Activated CD4-positive, alpha-beta T cell treated with anti-CD3 and anti-CD28 coated beads, Interleukin-2, amount 10 ng/mL, durations not matched to agents 24 days and 14 days (primary cell): ENCODE data around the gene SBK3. TPM values are rescaled to one million over a fixed set of nuclear protein-coding genes. Genes with fewer than 3 reads are reported as not detected.
"Not testable (repeated sequence)": the region's sequence is repeated elsewhere in the genome, so short reads cannot be mapped to it uniquely, and the experiment has no call there.

ENCODE experiments used
- DNase-seq: peaks from one replicate; pipeline ENCODE4 v3.0.0; 2022
- H3K27ac Mint-ChIP-seq: one replicate; pipeline ENCODE4 v1.8.0; 2022; ENCODE audit warnings: mild to moderate bottlenecking, mixed read lengths
- H3K27me3 Mint-ChIP-seq: one replicate; pipeline ENCODE4 v1.8.0; 2022; ENCODE audit warnings: mixed read lengths
- H3K36me3 Mint-ChIP-seq: one replicate; pipeline ENCODE4 v1.8.0; 2022; ENCODE audit warnings: low read depth, mild to moderate bottlenecking, mixed read lengths
- H3K4me1 Mint-ChIP-seq: one replicate; pipeline ENCODE4 v1.8.0; 2021; ENCODE audit warnings: mixed read lengths
- H3K4me3 Mint-ChIP-seq: one replicate; pipeline ENCODE4 v1.8.0; 2022; ENCODE audit warnings: mild to moderate bottlenecking, moderate library complexity, mixed read lengths
- H3K9me3 Mint-ChIP-seq: one replicate; pipeline ENCODE4 v1.8.0; 2021; ENCODE audit warnings: mixed read lengths
- intact Hi-C: fragments of 100-400 bp; cut with micrococcal nuclease; formaldehyde crosslinking; loops from one replicate; pipeline ENCODE4 v1.15.1; 2023
- total RNA-seq: library from RNA; stranded (reverse); gene quantifications from 2 replicates; pipeline ENCODE4 v1.2.3, GENCODE V29; 2022

The SBK3 gene
- total RNA-seq, 1 donor from 2014 or later = not detected

DNA sequence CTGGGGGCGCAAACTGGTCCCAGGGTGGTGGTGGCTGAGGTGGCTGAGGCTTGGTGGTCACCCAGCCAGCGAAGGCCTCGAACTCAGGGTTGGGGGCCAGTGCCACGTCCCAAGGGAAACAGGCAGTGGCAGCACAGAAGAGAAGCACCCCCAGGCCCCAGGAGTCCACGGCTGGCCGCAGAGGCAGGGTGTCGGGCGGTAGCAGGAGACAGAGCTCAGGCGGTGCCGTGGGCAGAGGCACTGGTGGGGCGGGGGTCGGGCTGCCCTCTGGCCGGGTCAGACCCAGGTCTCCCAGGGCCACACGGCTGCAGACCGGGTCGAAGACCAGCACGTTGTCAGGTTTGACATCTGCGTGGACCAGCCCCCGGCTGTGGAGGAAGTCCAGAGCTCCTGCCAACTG, 4.3 kb downstream of the SBK3 start:
- peaks cover 11% of the 10 kb centered on the region for H3K9me3 Mint-ChIP-seq
- no peak overlapping the region for H3K27ac Mint-ChIP-seq
- no peaks in the 10 kb centered on the region for H3K27me3 Mint-ChIP-seq
- no peaks in the 10 kb centered on the region for H3K36me3 Mint-ChIP-seq
- intact Hi-C loops = no loop called here
- no peak overlapping the region for H3K4me3 Mint-ChIP-seq
- no peaks in the 10 kb centered on the region for H3K4me1 Mint-ChIP-seq
- no peak for DNase-seq

DNA sequence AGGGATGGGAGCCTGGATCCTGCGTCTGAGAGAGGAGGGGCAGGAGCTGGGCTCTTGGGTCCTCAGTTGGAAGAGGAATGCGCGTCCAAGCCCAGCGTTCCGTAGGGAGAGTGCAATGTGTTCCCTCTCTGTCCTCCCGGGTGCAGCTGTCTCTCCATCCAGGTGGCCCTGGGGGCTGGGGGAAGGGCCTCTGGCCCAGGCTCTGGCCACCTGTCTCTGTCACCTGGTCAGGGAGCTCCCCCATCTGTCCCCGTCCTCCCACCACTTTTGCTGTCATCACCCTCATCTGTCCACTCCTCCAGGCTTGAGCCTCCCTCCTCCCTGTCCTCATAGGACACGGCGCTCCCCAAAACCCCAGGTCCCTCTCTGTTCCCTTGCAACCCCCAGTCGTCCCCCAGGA, 4.7 kb downstream of the SBK3 start:
- intact Hi-C loops = no loop called here
- no peaks in the 10 kb centered on the region for H3K27me3 Mint-ChIP-seq

DNA sequence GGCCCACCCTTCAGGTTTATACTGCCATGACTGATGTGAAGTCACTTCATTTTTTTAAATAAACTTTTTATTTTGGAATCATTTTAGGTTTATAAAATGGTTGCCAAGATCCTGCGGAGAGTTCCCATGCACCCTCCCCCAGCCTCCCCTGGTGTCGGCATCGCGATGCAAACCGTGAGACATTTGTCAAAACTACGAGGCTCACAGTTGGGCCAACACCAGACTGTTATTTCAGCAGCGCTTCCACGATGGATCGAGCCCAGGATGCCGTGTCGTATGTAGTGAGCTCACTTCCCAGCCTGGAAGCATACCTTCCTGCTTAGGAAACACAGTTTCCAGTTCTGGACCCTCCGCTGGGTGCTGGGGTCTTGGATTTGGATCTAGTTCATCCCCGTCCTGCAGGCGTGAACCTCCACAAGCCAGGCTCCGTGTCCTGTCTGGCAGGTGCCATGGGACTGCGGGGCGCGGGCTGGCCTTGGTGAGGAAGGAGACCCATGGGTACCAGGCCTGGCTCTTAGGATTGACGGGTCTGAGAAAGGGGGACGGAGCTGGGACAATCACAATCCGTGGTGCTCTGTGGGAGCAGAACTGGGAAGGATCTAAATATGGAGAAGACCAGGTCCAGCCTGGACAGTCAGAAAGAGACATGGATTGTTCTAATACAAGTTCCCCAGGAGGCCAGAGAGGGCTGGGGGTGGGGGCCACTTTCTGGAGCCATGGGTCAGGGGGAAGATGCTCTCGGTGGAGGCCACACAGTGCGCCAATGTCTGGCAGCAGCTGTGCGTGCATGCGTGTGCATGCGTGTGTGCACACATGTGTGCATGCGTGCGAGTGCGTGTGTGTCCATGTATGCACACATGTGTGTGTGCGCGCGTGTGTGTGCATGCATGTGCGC, 6.0 kb downstream of the SBK3 start:
- intact Hi-C loops = no loop called here
- peak overlapping the region; percentile 63 for H3K27ac Mint-ChIP-seq
- H3K36me3 Mint-ChIP-seq = no peaks in the 10 kb centered on the region
- no peak for DNase-seq
- H3K9me3 Mint-ChIP-seq = peaks cover 11% of the 10 kb centered on the region
- H3K4me3 Mint-ChIP-seq = no peak overlapping the region
- no peaks in the 10 kb centered on the region for H3K27me3 Mint-ChIP-seq
- H3K4me1 Mint-ChIP-seq = no peaks in the 10 kb centered on the region

More for the DNA sequence above, 4.7 kb downstream of the SBK3 start:
- Mint-ChIP-seq H3K27ac (no peak overlapping the region), H3K9me3 (peaks cover 11% of the 10 kb centered on the region), H3K4me1 (no peaks in the 10 kb centered on the region), H3K36me3 (no peaks in the 10 kb centered on the region), H3K4me3 (no peak overlapping the region)
- DNase-seq = no peak

DNA sequence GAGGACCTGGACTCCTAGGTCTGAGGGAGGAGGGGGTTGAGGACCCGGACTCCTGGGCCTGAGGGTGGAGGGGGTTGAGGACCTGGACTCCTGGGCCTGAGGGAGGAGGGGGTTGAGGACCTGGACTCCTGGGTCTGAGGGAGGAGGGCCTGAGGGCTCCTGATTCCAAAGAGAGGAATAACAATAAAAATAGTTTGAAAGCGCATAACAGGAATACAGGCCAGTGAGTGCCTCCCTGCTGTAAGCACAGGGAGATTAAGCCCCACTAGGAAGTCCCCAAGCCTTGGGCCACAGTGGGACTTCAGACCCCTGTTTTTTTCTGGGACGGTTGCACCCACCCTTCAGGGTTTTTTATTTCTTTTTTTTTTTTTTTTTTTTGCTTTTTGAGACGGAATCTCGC, 7.2 kb downstream of the SBK3 start:
- H3K27me3 Mint-ChIP-seq = no peaks in the 10 kb centered on the region

DNA sequence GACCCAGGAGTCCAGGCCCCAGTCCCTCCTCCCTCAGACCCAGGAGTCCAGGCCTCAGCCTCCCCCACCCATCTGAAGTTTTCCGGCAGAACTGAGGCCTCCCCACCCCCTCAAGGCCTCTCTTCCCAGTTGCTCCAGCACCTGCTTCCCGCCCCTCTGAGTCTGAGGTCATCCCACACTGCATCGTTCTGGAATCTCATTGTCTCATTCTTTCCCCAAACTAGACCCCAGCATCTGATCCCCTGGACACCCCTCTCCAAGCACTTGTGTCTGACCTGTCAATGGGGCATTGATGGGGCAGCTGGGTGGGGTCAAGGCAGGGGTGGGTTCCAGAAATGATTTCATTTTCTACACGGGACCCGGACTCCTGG, 7.6 kb downstream of the SBK3 start:
- Mint-ChIP-seq H3K36me3 (no peaks in the 10 kb centered on the region), H3K27ac (no peak overlapping the region)

More for the DNA sequence above, 7.2 kb downstream of the SBK3 start:
- Mint-ChIP-seq H3K4me3 (no peak overlapping the region), H3K9me3 (peaks cover 8% of the 10 kb centered on the region), H3K27ac (no peak overlapping the region), H3K36me3 (no peaks in the 10 kb centered on the region), H3K4me1 (no peaks in the 10 kb centered on the region)
- DNase-seq = no peak
- intact Hi-C loops = no loop called here

DNA sequence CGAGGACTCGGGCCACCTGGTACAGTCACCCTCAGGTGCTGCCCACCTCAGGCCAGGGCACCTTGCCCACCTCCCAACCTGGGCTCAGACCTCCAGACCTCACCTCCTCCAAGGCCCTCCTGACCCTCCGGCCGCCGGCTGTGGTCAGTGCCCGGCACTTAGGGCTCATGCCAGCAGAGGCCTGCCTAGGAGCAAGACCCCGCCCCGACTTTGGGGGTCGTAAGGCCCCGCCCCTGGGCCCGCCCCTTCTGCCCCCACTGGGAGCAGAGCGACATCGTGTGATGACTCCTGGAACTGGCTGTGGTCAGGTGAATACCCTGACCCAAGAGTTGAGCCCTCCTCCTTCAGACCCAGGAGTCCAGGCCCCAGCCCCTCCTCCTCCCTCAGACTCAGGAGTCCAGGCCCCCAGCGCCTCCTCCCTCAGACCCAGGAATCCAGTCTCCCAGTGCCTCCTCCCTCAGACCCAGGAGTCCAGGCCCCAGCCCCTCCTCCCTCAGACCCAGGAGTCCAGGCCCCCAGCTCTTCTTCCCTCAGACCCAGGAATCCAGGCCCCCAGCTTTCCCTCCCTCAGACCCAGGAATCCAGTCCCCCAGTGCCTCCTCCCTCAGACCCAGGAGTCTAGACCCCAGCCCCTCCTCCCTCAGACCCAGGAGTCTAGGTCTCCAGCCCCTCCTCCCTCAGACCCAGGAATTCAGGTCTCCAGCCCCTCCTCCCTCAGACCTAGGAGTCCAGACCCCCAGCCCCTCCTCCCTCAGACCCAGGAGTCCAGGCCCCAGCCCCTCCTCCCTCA, 8.2 kb downstream of the SBK3 start, which contains the start of gene SBK2:
TSS of gene SBK2 (minus strand) at position 183 of the 790 bp plus-strand sequence. CDS start 839 bp downstream, outside the sequence.
- intact Hi-C loops = no loop called here
- peaks cover 3% of the 10 kb centered on the region for H3K9me3 Mint-ChIP-seq

More for the DNA sequence above, 7.6 kb downstream of the SBK3 start:
- H3K27me3 Mint-ChIP-seq = no peaks in the 10 kb centered on the region
- no peaks in the 10 kb centered on the region for H3K4me1 Mint-ChIP-seq
- peaks cover 8% of the 10 kb centered on the region for H3K9me3 Mint-ChIP-seq
- no peak for DNase-seq
- no peak overlapping the region for H3K4me3 Mint-ChIP-seq
- intact Hi-C loops = no loop called here

DNA sequence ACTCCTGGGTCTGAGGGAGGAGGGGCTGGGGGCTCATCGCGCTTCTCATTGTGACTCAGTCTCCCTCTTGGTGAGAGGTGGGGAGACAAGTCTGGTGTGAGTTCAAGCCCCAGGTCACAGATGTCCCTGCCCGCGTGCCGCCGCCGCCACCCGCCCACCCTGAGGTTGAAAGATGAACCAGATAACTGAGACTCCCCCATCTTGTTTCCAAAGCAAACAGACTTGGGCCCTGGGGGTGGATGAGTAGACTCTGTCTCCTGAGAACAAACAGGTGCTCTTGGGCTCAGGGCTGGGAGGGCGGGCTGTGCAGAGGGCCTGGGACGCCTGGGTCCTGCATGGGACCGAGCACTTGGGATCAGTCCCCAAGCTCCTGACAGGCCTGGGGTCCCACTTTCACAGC, 9.0 kb downstream of the SBK3 start:
- DNase-seq = no peak
- Mint-ChIP-seq H3K27ac (no peak overlapping the region), H3K4me1 (no peaks in the 10 kb centered on the region), H3K4me3 (no peak overlapping the region), H3K9me3 (no peaks in the 10 kb centered on the region), H3K36me3 (no peaks in the 10 kb centered on the region), H3K27me3 (no peaks in the 10 kb centered on the region)
- intact Hi-C loops = no loop called here

More for the DNA sequence above, 8.2 kb downstream of the SBK3 start, which contains the start of gene SBK2:
- Mint-ChIP-seq H3K4me1 (no peaks in the 10 kb centered on the region), H3K27me3 (no peaks in the 10 kb centered on the region), H3K36me3 (no peaks in the 10 kb centered on the region), H3K27ac (no peak within 1 kb of the TSS), H3K4me3 (no peak within 1 kb of the TSS)
- no peak for DNase-seq

DNA sequence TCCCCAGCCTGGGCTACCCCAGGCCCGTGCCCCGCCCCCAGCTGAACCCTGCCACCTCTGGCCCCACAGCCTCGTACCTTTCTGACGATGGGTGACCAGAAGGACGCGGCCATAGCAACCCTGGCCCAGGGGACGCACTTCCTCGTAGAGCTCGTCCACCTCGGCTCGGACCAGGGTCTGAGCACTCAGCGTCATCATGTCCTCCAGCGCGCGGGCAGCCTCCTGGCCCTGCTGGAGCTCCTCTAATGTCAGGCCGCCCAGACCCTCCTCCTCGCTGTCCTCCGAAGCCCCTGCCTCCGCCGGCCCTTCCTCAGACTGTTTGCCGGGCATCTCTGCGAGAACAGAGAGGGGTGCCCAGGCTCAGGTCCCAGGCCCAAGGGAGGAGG, 9.4 kb downstream of the SBK3 start:
- H3K36me3 Mint-ChIP-seq = no peaks in the 10 kb centered on the region
- intact Hi-C loops = no loop called here
- H3K4me3 Mint-ChIP-seq = no peak overlapping the region
- no peaks in the 10 kb centered on the region for H3K9me3 Mint-ChIP-seq
- no peaks in the 10 kb centered on the region for H3K4me1 Mint-ChIP-seq
- no peaks in the 10 kb centered on the region for H3K27me3 Mint-ChIP-seq
- no peak overlapping the region for H3K27ac Mint-ChIP-seq
- no peak for DNase-seq

DNA sequence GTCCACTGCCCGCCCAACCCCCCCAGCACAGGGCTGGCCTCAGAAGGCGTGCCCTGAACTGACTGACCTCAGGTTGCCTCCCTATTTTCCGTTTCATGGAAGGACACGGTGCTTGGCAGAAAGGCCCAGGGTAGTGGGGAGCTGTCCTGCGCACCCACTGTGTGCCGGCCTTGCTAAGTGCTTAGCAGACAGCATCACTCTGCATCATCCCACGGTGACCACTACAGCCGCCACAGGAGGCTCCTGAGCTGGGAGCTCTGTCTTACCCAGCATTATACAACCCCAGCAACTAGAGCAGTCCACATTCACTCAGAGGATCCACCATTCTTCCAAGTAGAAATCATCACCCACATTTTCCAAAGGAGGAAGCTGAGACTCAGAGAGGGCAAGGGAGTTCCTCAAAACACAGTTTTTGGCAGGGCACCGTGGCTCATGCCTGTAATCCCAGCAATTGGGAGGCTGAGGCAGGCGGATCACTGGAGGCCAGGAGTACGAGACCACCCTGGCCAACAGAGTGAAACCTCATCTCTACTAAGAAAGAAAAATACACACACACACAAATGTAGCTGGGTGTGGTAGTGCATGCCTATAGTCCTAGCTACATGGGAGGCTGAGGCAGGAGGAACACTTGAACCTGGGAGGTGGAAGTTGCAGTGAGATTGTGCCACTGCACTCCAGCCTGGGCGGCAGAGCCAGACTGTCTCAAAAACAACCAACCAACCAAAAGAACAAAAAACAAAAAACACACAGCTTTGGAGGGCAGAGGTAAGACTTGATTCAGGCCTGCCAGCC, 10.0 kb downstream of the SBK3 start:
- Mint-ChIP-seq H3K4me1 (no peaks in the 10 kb centered on the region), H3K4me3 (no peak overlapping the region), H3K27ac (peak overlapping the region; percentile 17), H3K36me3 (no peaks in the 10 kb centered on the region), H3K9me3 (no peaks in the 10 kb centered on the region), H3K27me3 (no peaks in the 10 kb centered on the region)
- DNase-seq = no peak
- intact Hi-C loops = no loop called here

DNA sequence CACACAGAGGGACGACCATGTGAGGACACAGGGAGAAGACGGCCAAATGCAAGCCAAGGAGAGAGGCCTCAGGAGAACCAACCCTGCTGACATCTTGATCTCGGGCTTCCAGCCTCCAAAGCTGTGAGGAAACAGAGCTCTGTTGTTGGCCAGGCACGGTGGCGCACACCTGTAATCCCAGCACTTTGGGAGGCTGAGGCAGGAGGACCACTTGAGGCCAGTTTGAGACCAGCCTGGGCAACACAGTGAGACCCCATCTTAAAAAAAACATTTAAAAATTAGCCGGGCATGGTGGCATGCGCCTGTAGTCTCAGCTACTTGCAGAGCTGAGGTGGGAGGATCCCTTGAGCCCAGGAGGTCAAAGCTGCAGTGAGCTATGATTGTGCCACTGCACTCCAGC, 11.1 kb downstream of the SBK3 start:
- H3K9me3 Mint-ChIP-seq, H3K36me3 Mint-ChIP-seq, H3K4me3 Mint-ChIP-seq, intact Hi-C loops, H3K27me3 Mint-ChIP-seq, DNase-seq, H3K4me1 Mint-ChIP-seq, H3K27ac Mint-ChIP-seq: not testable (repeated sequence)

DNA sequence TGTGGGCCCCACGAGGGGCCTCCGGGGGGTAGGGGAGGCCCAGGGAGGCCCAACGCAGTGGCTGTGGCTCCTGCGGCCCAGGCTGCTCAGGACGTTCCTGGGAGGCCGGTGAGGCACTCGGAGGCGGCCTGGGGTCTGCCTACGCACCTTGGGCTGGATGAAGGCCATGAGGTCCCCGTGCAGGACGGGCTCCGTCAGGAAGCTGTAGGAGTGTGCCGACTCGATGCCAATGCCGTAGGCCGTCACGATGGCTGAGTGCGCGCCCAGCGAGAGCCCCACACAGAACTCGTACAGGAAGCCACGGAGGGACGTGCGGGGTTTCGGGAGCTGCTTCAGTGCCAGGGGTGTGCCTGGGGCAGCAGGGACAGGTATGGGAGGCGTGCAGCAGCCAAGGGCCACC, 14.3 kb downstream of the SBK3 start:
- H3K4me3 Mint-ChIP-seq = no peak overlapping the region
- no peaks in the 10 kb centered on the region for H3K27me3 Mint-ChIP-seq
- intact Hi-C loops = no loop called here
- no peak for DNase-seq
- H3K27ac Mint-ChIP-seq = no peak overlapping the region
- no peaks in the 10 kb centered on the region for H3K36me3 Mint-ChIP-seq
- H3K4me1 Mint-ChIP-seq = no peaks in the 10 kb centered on the region
- no peaks in the 10 kb centered on the region for H3K9me3 Mint-ChIP-seq

DNA sequence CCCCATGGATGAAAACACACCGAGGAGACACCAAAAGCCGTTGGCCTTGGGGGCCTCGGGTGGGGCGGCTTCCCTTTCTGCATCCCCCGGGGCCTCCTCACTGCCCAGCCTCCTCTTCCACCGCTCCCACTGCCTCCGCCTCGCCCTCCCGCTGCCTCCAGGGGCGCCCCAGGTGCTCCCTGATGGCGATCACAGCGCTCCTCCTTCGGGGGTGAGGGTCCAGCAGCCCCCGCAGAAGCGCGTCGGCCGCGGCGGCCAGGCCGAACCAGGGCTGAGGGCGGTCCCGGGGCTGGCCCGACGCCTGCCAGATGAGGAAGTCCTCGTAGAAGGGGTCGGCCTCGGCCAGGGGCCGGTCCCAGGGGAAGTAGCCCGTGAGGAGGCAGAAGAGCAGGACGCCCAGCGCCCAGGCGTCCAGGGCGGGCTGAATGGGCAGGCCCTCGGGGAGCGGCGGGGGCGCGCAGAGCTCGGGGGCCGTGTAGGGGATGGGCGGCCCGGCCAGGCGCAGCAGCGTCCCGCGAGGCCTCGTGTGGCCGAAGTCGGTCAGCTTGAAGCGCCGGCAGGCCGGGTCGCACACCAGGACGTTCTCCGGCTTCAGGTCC, 15.6 kb downstream of the SBK3 start:
- H3K36me3 Mint-ChIP-seq = no peaks in the 10 kb centered on the region
- H3K4me1 Mint-ChIP-seq = no peaks in the 10 kb centered on the region

DNA sequence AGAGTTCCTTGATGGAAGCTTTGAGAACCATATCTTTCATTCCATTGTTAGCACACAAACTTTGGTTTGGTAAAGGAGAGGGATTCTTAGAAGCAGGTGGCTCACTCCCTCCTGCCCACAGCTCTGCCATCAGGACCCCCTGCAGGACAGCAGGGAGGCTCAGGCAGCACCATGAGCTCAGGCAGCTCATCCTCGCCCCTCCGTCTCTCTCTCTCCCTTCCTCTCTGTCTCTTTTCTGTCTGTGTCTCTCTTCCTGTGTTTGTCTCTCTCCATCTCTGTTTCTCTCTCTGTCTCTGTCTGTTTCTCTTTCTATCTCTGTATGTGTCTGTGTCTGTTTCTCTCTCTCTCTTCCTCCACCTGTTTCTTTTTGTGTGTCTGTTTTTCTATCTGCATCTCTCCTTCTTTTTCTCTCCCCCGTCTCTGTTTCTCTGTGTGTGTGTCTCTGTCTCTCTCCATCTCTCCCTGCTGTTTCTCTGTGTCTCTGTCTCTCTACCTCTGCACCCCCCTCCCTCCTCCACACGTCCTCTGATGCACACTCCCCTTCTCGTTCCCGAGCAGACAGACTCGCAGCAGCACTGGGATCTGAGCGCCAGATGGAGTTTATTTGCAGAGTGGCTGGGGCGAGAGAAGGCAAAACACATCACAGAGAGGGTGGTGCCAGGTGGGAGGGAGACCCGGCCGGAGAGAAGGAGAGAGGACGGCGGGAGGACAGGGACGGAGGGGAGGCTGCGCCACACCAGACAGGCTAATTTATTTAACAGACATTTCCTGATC, 17.1 kb downstream of the SBK3 start:
- no peak overlapping the region for H3K27ac Mint-ChIP-seq
- H3K9me3 Mint-ChIP-seq = no peaks in the 10 kb centered on the region
- no peaks in the 10 kb centered on the region for H3K36me3 Mint-ChIP-seq
- DNase-seq = no peak
- no peaks in the 10 kb centered on the region for H3K4me1 Mint-ChIP-seq
- intact Hi-C loops = loop anchor here (5.0 kb wide), 1 partner anchor 34 kb away; no protein-coding TSS in a partner anchor
- H3K27me3 Mint-ChIP-seq = peaks cover 2% of the 10 kb centered on the region
- no peak overlapping the region for H3K4me3 Mint-ChIP-seq

More for the DNA sequence above, 15.6 kb downstream of the SBK3 start:
- intact Hi-C loops = loop anchor here (5.0 kb wide), 1 partner anchor 33 kb away; no protein-coding TSS in a partner anchor
- Mint-ChIP-seq H3K27ac (no peak overlapping the region), H3K4me3 (no peak overlapping the region), H3K9me3 (no peaks in the 10 kb centered on the region), H3K27me3 (peaks cover 2% of the 10 kb centered on the region)
- no peak for DNase-seq
